COLO668 (cell line): ENCODE data around the gene INIP.
"Not testable (repeated sequence)": the region's sequence is repeated elsewhere in the genome, so short reads cannot be mapped to it uniquely, and the experiment has no call there.

ENCODE experiments used
- DNase-seq: peaks from one replicate; lab custom pipeline; 2025; ENCODE audit not compliant: unreplicated experiment; lab: John Stamatoyannopoulos, UW

Gene INIP

GRCh38 chr9:112743216-112743836 is 25.4 kb upstream of the INIP start:
- DNase-seq: no peak

- DNase-seq: no peak
Observed at GRCh38 chr9:112734892-112735291, 17.0 kb upstream of the INIP start.

GRCh38 chr9:112731971-112732370 is 14.1 kb upstream of the INIP start:
- no peak for DNase-seq

- DNase-seq: no peak
Observed at GRCh38 chr9:112728401-112728800, 10.5 kb upstream of the INIP start.

GRCh38 chr9:112726428-112726827 is 8.5 kb upstream of the INIP start:
- DNase-seq: no peak

- no peak for DNase-seq
Observed at GRCh38 chr9:112725961-112726360, 8.0 kb upstream of the INIP start.

GRCh38 chr9:112722749-112723148 is 4.8 kb upstream of the INIP start:
- DNase-seq: not testable (repeated sequence)

- DNase-seq: no peak
Observed at GRCh38 chr9:112720113-112720780, 2.3 kb upstream of the INIP start.

GRCh38 chr9:112719696-112720095 is 1.8 kb upstream of the INIP start:
- no peak for DNase-seq

- no peak for DNase-seq
Observed at GRCh38 chr9:112719241-112719691, 1.3 kb upstream of the INIP start.

GRCh38 chr9:112712678-112713077 is 5.2 kb downstream of the INIP start:
- DNase-seq: no peak

- no peak for DNase-seq
Observed at GRCh38 chr9:112711050-112711689, 6.7 kb downstream of the INIP start.

- DNase-seq: no peak
Observed at GRCh38 chr9:112705768-112706427, 12.0 kb downstream of the INIP start.

GRCh38 chr9:112703304-112703703 is 14.6 kb downstream of the INIP start:
- DNase-seq: no peak

GRCh38 chr9:112700085-112700484 is 17.8 kb downstream of the INIP start:
- DNase-seq: no peak

- DNase-seq: no peak
Observed at GRCh38 chr9:112699230-112699629, 18.7 kb downstream of the INIP start.

- no peak for DNase-seq
Observed at GRCh38 chr9:112696461-112696860, 21.5 kb downstream of the INIP start.

GRCh38 chr9:112694706-112695555 is 23.0 kb downstream of the INIP start:
- no peak for DNase-seq

GRCh38 chr9:112689161-112689740 is 28.7 kb downstream of the INIP start:
- DNase-seq: no peak

GRCh38 chr9:112680731-112681402 is 37.0 kb downstream of the INIP start:
- DNase-seq: no peak
